K562 (cell line): ENCODE measurements around the gene MYO10.

Experiments
- CBX2 ChIP-seq: fragments of 200-600 bp; sonication (generic); IDR thresholded peaks from one replicate; pipeline ENCODE4 v1.6.1; 2012; ENCODE audit warnings: mild to moderate bottlenecking, low read length, inconsistent platforms; ENCODE audit not compliant: insufficient read depth, poor library complexity, severe bottlenecking
- CXXC5 ChIP-seq: fragments of 250-450 bp; sonication (Bioruptor Pico); IDR thresholded peaks from 2 replicates; pipeline ENCODE4 v1.8.0; 2022; ENCODE audit warnings: inconsistent platforms, mild to moderate bottlenecking, moderate library complexity
- GABPA ChIP-seq: fragments of 200-800 bp; sonication (Bioruptor generic); conservative IDR thresholded peaks from 2 replicates; pipeline ENCODE4 v1.6.1; 2016; ENCODE audit warnings: low read depth, missing genetic modification characterization, missing compliant biosample characterization
- NUFIP1 ChIP-seq: fragments of 450-650 bp; IDR thresholded peaks from 2 replicates; pipeline ENCODE4 v1.6.1; 2018; ENCODE audit not compliant: partially characterized antibody
- POLR2AphosphoS2 ChIP-seq: IDR thresholded peaks from 2 replicates; pipeline ENCODE4 v1.6.1; 2012; ENCODE audit warnings: low read length, improper control_type of control experiment
- SRSF7 ChIP-seq: fragments of 200-400 bp; formaldehyde crosslinking; optimal IDR thresholded peaks from 2 replicates; pipeline ENCODE3; 2017; ENCODE audit warnings: mild to moderate bottlenecking, low read depth, low read length
- ZNF253 ChIP-seq: fragments of 250-450 bp; sonication (Bioruptor Pico); conservative IDR thresholded peaks from 2 replicates; pipeline ENCODE4 v1.6.1; 2021; ENCODE audit warnings: mild to moderate bottlenecking
- TF ChIP-seq, protein P1 (sequence below): fragments of 450-650 bp; IDR thresholded peaks from 2 replicates; pipeline ENCODE4 v1.6.1; 2016; ENCODE audit warnings: borderline replicate concordance
- TF ChIP-seq, protein P2 (sequence below): sonication (generic); formaldehyde crosslinking; IDR thresholded peaks from 2 replicates; pipeline ENCODE4 v1.8.1; 2023; ENCODE audit warnings: mild to moderate bottlenecking, missing genetic modification reagents, moderate library complexity
- TF ChIP-seq, protein P3 (sequence below): fragments of 450-650 bp; IDR thresholded peaks from 2 replicates; pipeline ENCODE4 v1.6.1; 2017; ENCODE audit warnings: antibody characterized with exemption
- TF ChIP-seq, protein P4 (sequence below): sonication (generic); formaldehyde crosslinking; IDR thresholded peaks from 2 replicates; pipeline ENCODE4 v1.8.1; 2023; ENCODE audit warnings: mild to moderate bottlenecking, missing genetic modification reagents

DNA sequence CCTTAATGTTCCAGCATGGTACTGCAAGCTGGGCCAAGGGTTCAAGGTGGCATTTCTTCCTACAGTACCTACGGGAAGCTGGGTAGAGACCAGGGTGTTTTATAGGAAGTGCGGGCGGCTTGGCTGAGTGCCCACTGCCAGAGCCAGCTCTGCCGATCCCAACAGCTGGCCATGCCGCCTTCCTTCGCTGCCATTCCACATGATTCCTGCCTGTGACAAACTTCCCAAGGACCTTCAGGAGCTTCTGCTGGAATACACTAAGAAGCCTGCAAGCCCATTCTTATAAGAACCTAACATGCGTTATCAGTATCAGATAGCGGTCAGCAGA, 22.0 kb downstream of the MYO10 start:
- TF ChIP-seq, protein P1, sequence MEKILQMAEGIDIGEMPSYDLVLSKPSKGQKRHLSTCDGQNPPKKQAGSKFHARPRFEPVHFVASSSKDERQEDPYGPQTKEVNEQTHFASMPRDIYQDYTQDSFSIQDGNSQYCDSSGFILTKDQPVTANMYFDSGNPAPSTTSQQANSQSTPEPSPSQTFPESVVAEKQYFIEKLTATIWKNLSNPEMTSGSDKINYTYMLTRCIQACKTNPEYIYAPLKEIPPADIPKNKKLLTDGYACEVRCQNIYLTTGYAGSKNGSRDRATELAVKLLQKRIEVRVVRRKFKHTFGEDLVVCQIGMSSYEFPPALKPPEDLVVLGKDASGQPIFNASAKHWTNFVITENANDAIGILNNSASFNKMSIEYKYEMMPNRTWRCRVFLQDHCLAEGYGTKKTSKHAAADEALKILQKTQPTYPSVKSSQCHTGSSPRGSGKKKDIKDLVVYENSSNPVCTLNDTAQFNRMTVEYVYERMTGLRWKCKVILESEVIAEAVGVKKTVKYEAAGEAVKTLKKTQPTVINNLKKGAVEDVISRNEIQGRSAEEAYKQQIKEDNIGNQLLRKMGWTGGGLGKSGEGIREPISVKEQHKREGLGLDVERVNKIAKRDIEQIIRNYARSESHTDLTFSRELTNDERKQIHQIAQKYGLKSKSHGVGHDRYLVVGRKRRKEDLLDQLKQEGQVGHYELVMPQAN: no peak
- TF ChIP-seq CXXC5 (CRISPR knock-in tag): no peak
- TF ChIP-seq, protein P2, sequence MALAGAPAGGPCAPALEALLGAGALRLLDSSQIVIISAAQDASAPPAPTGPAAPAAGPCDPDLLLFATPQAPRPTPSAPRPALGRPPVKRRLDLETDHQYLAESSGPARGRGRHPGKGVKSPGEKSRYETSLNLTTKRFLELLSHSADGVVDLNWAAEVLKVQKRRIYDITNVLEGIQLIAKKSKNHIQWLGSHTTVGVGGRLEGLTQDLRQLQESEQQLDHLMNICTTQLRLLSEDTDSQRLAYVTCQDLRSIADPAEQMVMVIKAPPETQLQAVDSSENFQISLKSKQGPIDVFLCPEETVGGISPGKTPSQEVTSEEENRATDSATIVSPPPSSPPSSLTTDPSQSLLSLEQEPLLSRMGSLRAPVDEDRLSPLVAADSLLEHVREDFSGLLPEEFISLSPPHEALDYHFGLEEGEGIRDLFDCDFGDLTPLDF (CRISPR knock-in tag): no peak
- TF ChIP-seq ZNF253 (CRISPR knock-in tag): no peak
- TF ChIP-seq NUFIP1: no peak
- TF ChIP-seq SRSF7: no peak
- TF ChIP-seq, protein P3, sequence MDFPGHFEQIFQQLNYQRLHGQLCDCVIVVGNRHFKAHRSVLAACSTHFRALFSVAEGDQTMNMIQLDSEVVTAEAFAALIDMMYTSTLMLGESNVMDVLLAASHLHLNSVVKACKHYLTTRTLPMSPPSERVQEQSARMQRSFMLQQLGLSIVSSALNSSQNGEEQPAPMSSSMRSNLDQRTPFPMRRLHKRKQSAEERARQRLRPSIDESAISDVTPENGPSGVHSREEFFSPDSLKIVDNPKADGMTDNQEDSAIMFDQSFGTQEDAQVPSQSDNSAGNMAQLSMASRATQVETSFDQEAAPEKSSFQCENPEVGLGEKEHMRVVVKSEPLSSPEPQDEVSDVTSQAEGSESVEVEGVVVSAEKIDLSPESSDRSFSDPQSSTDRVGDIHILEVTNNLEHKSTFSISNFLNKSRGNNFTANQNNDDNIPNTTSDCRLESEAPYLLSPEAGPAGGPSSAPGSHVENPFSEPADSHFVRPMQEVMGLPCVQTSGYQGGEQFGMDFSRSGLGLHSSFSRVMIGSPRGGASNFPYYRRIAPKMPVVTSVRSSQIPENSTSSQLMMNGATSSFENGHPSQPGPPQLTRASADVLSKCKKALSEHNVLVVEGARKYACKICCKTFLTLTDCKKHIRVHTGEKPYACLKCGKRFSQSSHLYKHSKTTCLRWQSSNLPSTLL: no peak
- TF ChIP-seq GABPA: no peak
- TF ChIP-seq CBX2: no peak
- TF ChIP-seq, protein P4, sequence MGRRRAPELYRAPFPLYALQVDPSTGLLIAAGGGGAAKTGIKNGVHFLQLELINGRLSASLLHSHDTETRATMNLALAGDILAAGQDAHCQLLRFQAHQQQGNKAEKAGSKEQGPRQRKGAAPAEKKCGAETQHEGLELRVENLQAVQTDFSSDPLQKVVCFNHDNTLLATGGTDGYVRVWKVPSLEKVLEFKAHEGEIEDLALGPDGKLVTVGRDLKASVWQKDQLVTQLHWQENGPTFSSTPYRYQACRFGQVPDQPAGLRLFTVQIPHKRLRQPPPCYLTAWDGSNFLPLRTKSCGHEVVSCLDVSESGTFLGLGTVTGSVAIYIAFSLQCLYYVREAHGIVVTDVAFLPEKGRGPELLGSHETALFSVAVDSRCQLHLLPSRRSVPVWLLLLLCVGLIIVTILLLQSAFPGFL (CRISPR knock-in tag): no peak
- no peak for TF ChIP-seq POLR2AphosphoS2
